Urothelium cell line (cell line): ENCODE measurements around the gene TBX21.

Experiments
- DNase-seq: peaks from one replicate; pipeline ENCODE4 v3.0.0; 2011; ENCODE audit warnings: low spot score, mixed read lengths
- FAIRE-seq: peaks from 2 replicates; lab custom pipeline; 2011; peaks lifted over from hg19 to GRCh38; lab: Jason Lieb, UNC

TBX21 gene

GRCh38 chr17:47712330-47713023 is 20.6 kb upstream of the TBX21 start:
- FAIRE-seq (no peak), DNase-seq (no peak)

GRCh38 chr17:47713980-47714700 is 18.9 kb upstream of the TBX21 start:
- FAIRE-seq (no peak), DNase-seq (no peak)

DNA sequence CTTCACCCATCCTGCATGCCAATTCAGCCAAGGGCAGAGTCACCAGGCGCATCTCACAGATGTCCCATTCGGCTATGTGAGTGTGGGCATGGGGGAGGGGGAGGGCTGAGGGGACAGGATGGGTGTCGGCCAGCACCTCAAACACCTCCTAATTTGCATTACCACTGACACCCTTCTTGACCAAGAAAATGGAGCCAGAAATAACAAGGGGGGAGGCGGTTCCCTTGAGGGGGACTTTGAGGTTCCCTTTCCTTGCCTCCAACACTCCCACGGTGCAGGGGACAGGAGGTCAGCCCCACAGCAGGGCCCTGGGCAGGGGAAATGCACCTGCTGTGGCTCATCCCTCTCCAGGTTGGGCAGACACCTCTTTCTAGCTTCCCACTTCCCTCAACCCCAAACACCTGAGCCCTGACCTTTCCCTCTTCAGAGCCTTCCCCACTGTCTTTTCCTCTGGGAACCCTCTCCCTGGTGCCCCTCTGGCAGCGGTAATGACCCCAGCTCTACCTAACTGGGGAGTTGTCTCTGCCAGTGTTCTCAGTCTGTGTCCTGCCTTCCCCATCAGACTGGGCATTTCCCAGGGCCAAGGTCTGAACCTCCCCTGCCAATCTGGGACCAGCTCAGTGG is 18.2 kb upstream of the TBX21 start:
- DNase-seq = no peak
- no peak for FAIRE-seq

DNA sequence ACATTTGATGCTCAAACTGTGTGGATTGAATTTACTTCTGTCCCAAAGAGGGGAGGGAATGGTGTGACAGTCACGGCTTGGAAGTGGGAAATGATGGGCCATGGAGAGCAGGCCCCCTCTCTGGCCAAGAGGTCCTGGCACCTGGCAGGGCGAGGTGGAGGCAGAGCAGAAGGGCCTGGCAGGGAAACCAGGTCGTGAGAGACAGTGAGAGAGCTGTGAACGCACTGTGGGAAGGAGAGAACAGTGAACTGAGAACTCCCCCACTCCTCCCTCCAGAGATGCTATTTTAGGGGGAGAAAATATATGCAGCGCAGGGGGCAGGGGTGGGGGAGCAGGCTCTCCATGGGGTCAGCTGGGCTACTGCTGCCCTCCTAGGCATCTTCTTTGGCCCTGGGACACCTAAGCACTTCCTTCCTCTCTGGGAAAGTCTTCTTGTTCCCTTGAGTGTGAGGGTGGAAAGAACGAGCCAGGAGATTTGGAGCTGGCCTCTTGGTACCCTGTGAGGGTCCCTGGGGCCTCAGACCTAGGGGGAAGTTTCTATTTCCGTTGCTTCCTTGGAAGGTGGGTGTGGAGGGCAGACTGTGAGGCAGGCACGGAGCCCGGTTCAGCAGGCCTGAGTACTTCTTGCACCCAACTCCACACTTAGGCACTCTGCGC is 17.2 kb upstream of the TBX21 start:
- no peak for FAIRE-seq
- no peak for DNase-seq

GRCh38 chr17:47716375-47716774 is 16.7 kb upstream of the TBX21 start:
- DNase-seq (no peak), FAIRE-seq (no peak)

GRCh38 chr17:47717261-47717697 is 15.8 kb upstream of the TBX21 start:
- no peak for DNase-seq
- no peak for FAIRE-seq

DNA sequence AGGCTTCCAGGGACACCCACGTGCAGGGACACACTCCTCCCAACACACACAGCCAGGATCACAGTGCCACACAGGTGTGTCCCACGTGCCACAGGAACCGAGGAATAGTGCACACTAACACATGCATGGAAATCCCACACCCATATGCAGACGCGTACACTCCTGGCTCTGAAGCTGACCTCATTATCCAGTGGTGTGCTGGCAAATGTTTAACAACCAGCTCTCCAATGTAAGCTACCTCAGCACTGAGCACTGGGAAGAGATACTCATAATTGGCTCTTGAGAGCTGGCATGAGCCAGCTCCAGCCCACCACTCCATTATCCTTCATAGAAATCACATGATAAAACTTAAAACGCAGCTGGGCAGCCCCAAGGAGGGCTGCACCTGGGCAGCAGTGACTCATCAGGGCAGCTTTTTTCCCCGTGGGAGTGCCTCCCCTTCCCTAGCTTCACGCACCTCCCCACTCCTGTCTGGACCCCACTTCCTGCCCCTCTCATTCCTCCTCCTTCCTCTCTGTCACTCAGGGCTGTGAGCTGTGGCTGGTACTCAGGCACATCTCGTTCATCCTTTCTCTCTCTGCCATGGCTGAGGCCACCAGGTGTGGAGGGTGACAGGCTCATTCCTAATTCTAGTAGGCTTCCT is 14.9 kb upstream of the TBX21 start:
- peak; percentile 63 for DNase-seq

GRCh38 chr17:47718634-47719405 is 14.2 kb upstream of the TBX21 start:
- DNase-seq = no peak
- FAIRE-seq = no peak

More for the DNA sequence above, 14.9 kb upstream of the TBX21 start:
- FAIRE-seq = peak; percentile 79

DNA sequence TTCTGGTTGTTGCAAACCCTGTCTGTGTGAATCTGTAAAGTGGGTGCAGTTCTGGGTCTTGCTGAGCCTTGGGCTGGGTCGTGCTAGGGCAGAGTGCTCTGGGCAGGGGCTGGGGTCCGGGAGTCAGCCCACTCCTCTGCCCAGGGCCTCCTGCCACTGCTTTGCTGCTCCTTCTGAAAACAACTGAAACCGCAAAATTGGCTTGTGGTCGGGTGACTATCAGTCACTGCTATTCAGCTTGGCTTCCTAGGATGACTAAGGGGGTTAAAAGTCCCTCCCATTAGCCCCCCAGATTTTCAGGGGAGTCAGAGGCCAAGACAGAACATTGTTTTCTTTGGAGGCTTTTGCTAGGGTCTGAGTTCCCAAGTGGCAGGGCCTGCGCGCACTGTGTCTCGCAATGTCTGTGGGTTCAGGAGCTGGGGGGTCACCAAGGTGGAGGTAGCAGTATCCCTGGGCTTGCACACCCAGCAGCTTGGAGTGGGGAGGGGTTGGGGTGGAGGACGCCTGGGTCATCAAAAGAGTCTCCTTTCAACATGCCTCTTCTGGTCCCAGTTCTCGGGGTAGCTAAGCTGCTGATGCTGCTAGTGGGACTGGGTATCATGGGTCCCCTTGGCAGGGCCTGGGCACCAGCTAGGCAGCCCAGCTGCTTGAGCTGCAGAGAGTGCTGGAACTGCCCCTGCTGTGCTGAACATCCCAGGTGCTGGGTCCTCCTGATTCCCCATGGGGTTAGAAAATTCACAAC is 13.5 kb upstream of the TBX21 start:
- no peak for FAIRE-seq

GRCh38 chr17:47720196-47720595 is 12.8 kb upstream of the TBX21 start:
- DNase-seq = no peak
- FAIRE-seq = no peak

More for the DNA sequence above, 13.5 kb upstream of the TBX21 start:
- peak; percentile 79 for DNase-seq

- no peak for FAIRE-seq
Measured at GRCh38 chr17:47720754-47721533, 12.1 kb upstream of the TBX21 start.

GRCh38 chr17:47721725-47722124 is 11.3 kb upstream of the TBX21 start:
- FAIRE-seq (no peak), DNase-seq (no peak)

More at GRCh38 chr17:47720754-47721533, 12.1 kb upstream of the TBX21 start:
- DNase-seq = peak; percentile 87

DNA sequence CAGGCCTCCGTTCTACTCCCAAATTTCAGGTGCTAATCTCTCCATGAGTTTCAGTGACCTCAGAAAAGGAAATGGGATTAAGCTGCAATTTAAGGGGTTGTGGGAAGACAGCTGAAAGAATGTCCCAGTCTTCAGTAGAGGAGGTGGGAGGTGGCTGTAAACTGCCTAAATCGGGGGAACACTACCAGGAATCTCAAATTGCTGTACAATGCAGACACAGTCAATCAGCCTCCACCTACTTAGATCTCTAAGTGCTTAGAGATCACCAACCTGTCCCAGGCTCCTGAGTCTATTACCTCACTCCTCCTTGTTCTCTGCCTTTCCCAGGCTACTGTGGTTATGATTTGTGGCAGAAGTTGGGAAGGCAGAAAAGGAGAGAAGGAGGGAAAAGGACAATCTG is 8.3 kb upstream of the TBX21 start:
- DNase-seq (no peak), FAIRE-seq (no peak)

GRCh38 chr17:47725446-47726111 is 7.5 kb upstream of the TBX21 start:
- DNase-seq = no peak
- no peak for FAIRE-seq

DNA sequence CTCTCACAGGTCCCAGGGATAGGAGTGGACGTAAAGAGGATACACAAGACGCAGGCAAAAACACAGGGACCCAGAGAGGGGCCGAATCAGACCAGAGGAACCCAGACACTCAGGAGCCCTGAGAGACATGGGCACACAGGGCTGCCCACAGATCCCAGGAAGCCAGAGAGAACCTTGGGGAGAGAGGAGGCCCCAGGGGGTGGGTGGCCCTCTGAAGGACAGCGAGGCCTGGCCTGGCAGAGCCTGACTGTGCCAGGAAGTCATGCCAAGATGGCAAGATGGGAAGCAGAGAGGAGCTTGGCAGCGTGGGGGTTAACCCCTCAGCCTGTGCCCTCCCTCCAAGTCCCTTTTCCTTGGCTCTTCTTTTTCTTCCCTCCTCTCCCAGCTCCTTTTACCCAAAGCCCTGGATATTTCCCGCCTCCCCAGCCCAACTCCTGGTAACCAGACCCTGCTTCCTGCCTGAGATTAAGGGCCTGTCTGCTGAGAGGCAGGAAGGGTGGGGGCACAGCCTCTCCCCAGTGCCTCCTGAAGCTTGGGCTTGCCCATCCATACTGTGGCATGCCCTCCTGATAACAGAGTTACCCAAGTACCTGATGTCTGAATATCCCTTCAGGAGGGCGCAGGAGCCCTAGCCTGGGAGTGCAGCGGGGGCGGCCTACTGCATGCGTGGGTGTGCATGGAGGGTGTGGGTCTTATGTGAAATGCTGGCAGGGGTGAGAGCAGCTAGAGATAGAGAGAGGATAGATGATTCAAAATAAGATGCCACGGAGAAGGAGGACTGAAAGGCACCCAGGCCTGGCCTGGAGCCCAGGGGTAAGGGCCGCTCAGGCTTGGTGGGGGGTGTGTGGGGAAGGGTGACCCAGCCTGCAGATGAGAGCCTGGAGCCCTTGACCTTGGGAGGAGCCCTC is 6.0 kb upstream of the TBX21 start:
- no peak for FAIRE-seq
- DNase-seq = no peak

GRCh38 chr17:47727704-47728036 is 5.4 kb upstream of the TBX21 start:
- DNase-seq (no peak), FAIRE-seq (no peak)

GRCh38 chr17:47728214-47728877 is 4.7 kb upstream of the TBX21 start:
- FAIRE-seq (no peak), DNase-seq (no peak)
